Ecto neural progenitor cell (in vitro differentiated cells): ENCODE measurements around the gene GRID2.

Experiments used
- DNase-seq: peaks from one replicate; pipeline ENCODE4 v3.0.0-alpha.2; 2018; ENCODE audit warnings: low spot score

Gene GRID2

GRCh38 chr4:92968556-92968955 is 664.8 kb downstream of the GRID2 start:
- no peak for DNase-seq

GRCh38 chr4:92968996-92969395 is 665.2 kb downstream of the GRID2 start:
- DNase-seq, result no peak

GRCh38 chr4:92969650-92970379 is 666.0 kb downstream of the GRID2 start:
- DNase-seq, result no peak

GRCh38 chr4:92970996-92971395 is 667.2 kb downstream of the GRID2 start:
- no peak for DNase-seq

GRCh38 chr4:92988301-92988700 is 684.5 kb downstream of the GRID2 start:
- DNase-seq, result no peak

GRCh38 chr4:92992758-92993157 is 689.0 kb downstream of the GRID2 start:
- no peak for DNase-seq

GRCh38 chr4:92994727-92995126 is 691.0 kb downstream of the GRID2 start:
- DNase-seq, result no peak

GRCh38 chr4:92996533-92996932 is 692.8 kb downstream of the GRID2 start:
- DNase-seq, result no peak

GRCh38 chr4:93000910-93001309 is 697.1 kb downstream of the GRID2 start:
- DNase-seq, result no peak

GRCh38 chr4:93002240-93002639 is 698.5 kb downstream of the GRID2 start:
- DNase-seq, result no peak

GRCh38 chr4:93016350-93016749 is 712.6 kb downstream of the GRID2 start:
- DNase-seq, result no peak

- DNase-seq, result no peak
Measured at GRCh38 chr4:93018243-93018642, 714.5 kb downstream of the GRID2 start.

GRCh38 chr4:93018806-93019205 is 715.0 kb downstream of the GRID2 start:
- no peak for DNase-seq

- no peak for DNase-seq
Measured at GRCh38 chr4:93029769-93030168, 726.0 kb downstream of the GRID2 start.

GRCh38 chr4:93030670-93031069 is 726.9 kb downstream of the GRID2 start:
- no peak for DNase-seq

- no peak for DNase-seq
Measured at GRCh38 chr4:93031431-93032098, 727.8 kb downstream of the GRID2 start.

GRCh38 chr4:93042746-93043145 is 739.0 kb downstream of the GRID2 start:
- no peak for DNase-seq

- no peak for DNase-seq
Measured at GRCh38 chr4:93053140-93053539, 749.4 kb downstream of the GRID2 start.

GRCh38 chr4:93061826-93062225 is 758.1 kb downstream of the GRID2 start:
- DNase-seq, result no peak

- DNase-seq, result no peak
Measured at GRCh38 chr4:93063325-93063724, 759.6 kb downstream of the GRID2 start.

GRCh38 chr4:93065790-93066189 is 762.0 kb downstream of the GRID2 start:
- DNase-seq, result no peak

- DNase-seq, result no peak
Measured at GRCh38 chr4:93066749-93067148, 763.0 kb downstream of the GRID2 start.

- no peak for DNase-seq
Measured at GRCh38 chr4:93072292-93072691, 768.5 kb downstream of the GRID2 start.

GRCh38 chr4:93080316-93080715 is 776.5 kb downstream of the GRID2 start:
- DNase-seq, result no peak
